H1 (cell line): Measurements from ENCODE around the gene THADA. TPM values are rescaled to one million over a fixed set of nuclear protein-coding genes. Genes with fewer than 3 reads are reported as not detected.

Experiments used
- CTCF ChIA-PET: fragments of 300-600 bp; sonication (Branson Sonifier 250); formaldehyde crosslinking; loops from one replicate; lab custom pipeline; 2021; ENCODE audit not compliant: partially characterized antibody; lab: Charles Lee
- POLR2A ChIA-PET: fragments of 300-600 bp; sonication (Branson Sonifier 250); formaldehyde crosslinking; loops from one replicate; lab custom pipeline; 2021; ENCODE audit warnings: inconsistent platforms; ENCODE audit not compliant: partially characterized antibody; lab: Charles Lee
- DNase-seq, 2 experiments: peaks; one replicate each; pipeline versions ENCODE4 v3.0.0 to v3.0.0-alpha.2; 2010 to 2022; ENCODE audit warnings: low spot score in 2 of 2, low read depth in 1 of 2, mixed read lengths in 1 of 2
- FAIRE-seq: peaks from 2 replicates; lab custom pipeline; 2011; peaks lifted over from hg19 to GRCh38; lab: Jason Lieb, UNC
- H2AFZ ChIP-seq: 2 replicates; pipeline ENCODE4 v1.8.1; 2012; ENCODE audit warnings: low read length, inconsistent platforms
- H2AK5ac ChIP-seq: 2 replicates; pipeline ENCODE4 v1.6.1; 2013; ENCODE audit warnings: low read depth, low read length
- H2BK120ac ChIP-seq: replicated peaks from 2 replicates; pipeline ENCODE3; 2013; ENCODE audit warnings: low read depth, low read length, inconsistent platforms
- H2BK12ac ChIP-seq: 2 replicates; pipeline ENCODE4 v1.6.1; 2013; ENCODE audit warnings: low read depth, low read length
- H2BK15ac ChIP-seq: 2 replicates; pipeline ENCODE4 v1.6.1; 2013; ENCODE audit warnings: low read length
- H2BK20ac ChIP-seq: 2 replicates; pipeline ENCODE4 v1.6.1; 2013; ENCODE audit warnings: low read length
- H2BK5ac ChIP-seq: 2 replicates; pipeline ENCODE4 v1.6.1; 2013; ENCODE audit warnings: low read depth, low read length
- H3K14ac ChIP-seq: 2 replicates; pipeline ENCODE4 v1.6.1; 2013; ENCODE audit warnings: inconsistent platforms; ENCODE audit not compliant: insufficient read length
- H3K18ac ChIP-seq: 2 replicates; pipeline ENCODE4 v1.6.1; 2013; ENCODE audit warnings: low read length; ENCODE audit errors: extremely low read depth
- H3K23ac ChIP-seq: 2 replicates; pipeline ENCODE4 v1.6.1; 2013; ENCODE audit warnings: inconsistent platforms; ENCODE audit not compliant: insufficient read length
- H3K23me2 ChIP-seq: 2 replicates; pipeline ENCODE4 v1.6.1; 2013; ENCODE audit warnings: low read depth, low read length
- H3K27ac ChIP-seq: 2 replicates; pipeline ENCODE4 v1.6.1; 2011; ENCODE audit warnings: low read depth, low read length, inconsistent platforms
- H3K27me3 ChIP-seq, 4 experiments: replicated peaks in 1 of 4; 1 replicate in 1 of 4; 2 replicates in 3 of 4; pipeline versions ENCODE4 v1.6.1 to v1.8.1; 2011 to 2013; ENCODE audit warnings: low read length in 3 of 4, mild to moderate bottlenecking in 3 of 4, inconsistent platforms in 2 of 4, mixed read lengths in 2 of 4, moderate library complexity in 1 of 4; ENCODE audit not compliant: control insufficient read depth in 3 of 4, insufficient read depth in 3 of 4; ENCODE audit errors: extremely low read depth in 1 of 4
- H3K36me3 ChIP-seq, 4 experiments: 2 replicates each; pipeline versions ENCODE4 v1.6.1 to v1.8.1; 2011 to 2013; ENCODE audit warnings: mild to moderate bottlenecking in 4 of 4, low read length in 3 of 4, moderate library complexity in 2 of 4, control low read depth in 1 of 4, inconsistent platforms in 1 of 4; ENCODE audit not compliant: insufficient read depth in 4 of 4, control insufficient read depth in 2 of 4
- H3K4ac ChIP-seq: replicated peaks from 2 replicates; pipeline ENCODE3; 2013; ENCODE audit warnings: low read length, low read depth, mixed read lengths, inconsistent platforms; ENCODE audit not compliant: insufficient read length
- H3K4me1 ChIP-seq, 4 experiments: replicated peaks in 1 of 4; 1 replicate in 1 of 4; 2 replicates in 3 of 4; pipeline versions ENCODE4 v1.6.1 to v1.8.1; 2011 to 2013; ENCODE audit warnings: low read length in 3 of 4, inconsistent platforms in 2 of 4, mixed read lengths in 1 of 4; ENCODE audit not compliant: insufficient read depth in 4 of 4, control insufficient read depth in 3 of 4
- H3K4me2 ChIP-seq, 2 experiments: 2 replicates each; pipeline versions ENCODE4 v1.6.1 to v1.8.1; 2011 to 2013; ENCODE audit warnings: low read depth in 2 of 2, low read length in 2 of 2, control low read depth in 1 of 2, inconsistent platforms in 1 of 2, mild to moderate bottlenecking in 1 of 2; ENCODE audit not compliant: insufficient read depth in 1 of 2
- H3K4me3 ChIP-seq, 4 experiments: fragments of 200-600, 300-600 bp in 1 of 4; sonication (generic), shearing (Covaris generic), sonication (Bioruptor Twin) in 1 of 4; 2 replicates each; pipeline versions ENCODE4 v1.5.1 to v1.8.1; 2011 to 2016; ENCODE audit warnings: low read length in 4 of 4, low read depth in 3 of 4, control low read depth in 2 of 4, inconsistent platforms in 2 of 4, mild to moderate bottlenecking in 2 of 4, mixed read lengths in 1 of 4, moderate library complexity in 1 of 4; ENCODE audit not compliant: insufficient read depth in 2 of 4; ENCODE audit errors: extremely low read depth in 1 of 4
- H3K56ac ChIP-seq: replicated peaks from 2 replicates; pipeline ENCODE3; 2013; ENCODE audit warnings: low read depth, mild to moderate bottlenecking, mixed read lengths, low read length, inconsistent platforms; ENCODE audit not compliant: insufficient read length
- H3K79me1 ChIP-seq: 2 replicates; pipeline ENCODE4 v1.6.1; 2013; ENCODE audit warnings: low read depth, low read length, control low read depth
- H3K79me2 ChIP-seq, 2 experiments: 2 replicates each; pipeline versions ENCODE4 v1.6.1 to v1.8.1; 2012 to 2013; ENCODE audit warnings: low read length in 2 of 2, mild to moderate bottlenecking in 2 of 2, inconsistent platforms in 1 of 2; ENCODE audit not compliant: insufficient read depth in 2 of 2, control insufficient read depth in 1 of 2
- H3K9ac ChIP-seq, 4 experiments: replicated peaks in 1 of 4; 1 replicate in 1 of 4; 2 replicates in 3 of 4; pipeline versions ENCODE4 v1.6.1 to v1.8.1; 2011 to 2013; ENCODE audit warnings: low read depth in 3 of 4, low read length in 3 of 4, control low read depth in 2 of 4, mild to moderate bottlenecking in 2 of 4, moderate library complexity in 2 of 4, inconsistent platforms in 1 of 4; ENCODE audit errors: extremely low read depth in 1 of 4
- H3K9me3 ChIP-seq, 2 experiments: 2 replicates each; pipeline versions ENCODE4 v1.6.1 to v1.8.1; 2012 to 2013; ENCODE audit warnings: mild to moderate bottlenecking in 2 of 2, moderate library complexity in 2 of 2, control low read depth in 1 of 2, inconsistent platforms in 1 of 2, low read depth in 1 of 2, low read length in 1 of 2, mixed read lengths in 1 of 2; ENCODE audit not compliant: insufficient read depth in 2 of 2
- H4K20me1 ChIP-seq, 2 experiments: replicated peaks in 1 of 2; 2 replicates each; pipeline versions ENCODE3 to v1.8.1; 2011 to 2013; ENCODE audit warnings: inconsistent platforms in 2 of 2, low read length in 2 of 2, mild to moderate bottlenecking in 1 of 2; ENCODE audit not compliant: insufficient read depth in 2 of 2, control insufficient read depth in 1 of 2
- H4K5ac ChIP-seq: 2 replicates; pipeline ENCODE4 v1.6.1; 2013; ENCODE audit warnings: low read length, low read depth, mixed read lengths, inconsistent platforms; ENCODE audit not compliant: insufficient read length
- H4K8ac ChIP-seq: 2 replicates; pipeline ENCODE4 v1.8.0; 2013; ENCODE audit warnings: mild to moderate bottlenecking, moderate library complexity, low read length, inconsistent platforms; ENCODE audit not compliant: insufficient read depth; ENCODE audit errors: extremely low read depth
- H4K91ac ChIP-seq: replicated peaks from 2 replicates; pipeline ENCODE3; 2013; ENCODE audit warnings: low read length, mixed read lengths, inconsistent platforms; ENCODE audit not compliant: insufficient read length
- CHD1 ChIP-seq: IDR thresholded peaks from 2 replicates; pipeline ENCODE4 v1.6.1; 2012; ENCODE audit warnings: low read depth, low read length, improper control_type of control experiment
- RAD21 ChIP-seq, 2 experiments: IDR thresholded peaks in 1 of 2; conservative IDR thresholded peaks in 1 of 2; 2 replicates each; pipeline ENCODE4 v1.6.1; 2011; ENCODE audit warnings: low read depth in 2 of 2, low read length in 2 of 2, improper control_type of control experiment in 1 of 2, inconsistent platforms in 1 of 2, mild to moderate bottlenecking in 1 of 2, moderate library complexity in 1 of 2
- SP4 ChIP-seq: IDR thresholded peaks from 2 replicates; pipeline ENCODE4 v1.6.1; 2012; ENCODE audit warnings: low read length, inconsistent platforms
- polyA plus RNA-seq, 7 experiments: library from polyadenylated mRNA; depleted of rRNA in 3 of 7; stranded (reverse) in 5 of 7; unstranded in 2 of 7; fragments of >200 nt in 5 of 7; fragments of 200-250 nt in 2 of 7; gene quantifications; 1 replicate in 5 of 7; 2 replicates in 1 of 7; 4 replicates in 1 of 7; pipeline versions ENCODE4 v1.2.1 to v1.2.3, GENCODE V29; 2011 to 2013; ENCODE audit warnings: missing spikeins in 2 of 7, mixed read lengths in 2 of 7
- total RNA-seq: library from RNA; stranded (reverse); fragmentation: NEBNext Ultra II Directional; extraction: Animal tissue kit (Norgen Biotek cat#: 25700); gene quantifications from 2 replicates; pipeline ENCODE4 v1.2.1, GENCODE V29; 2021
- TF ChIP-seq, protein P1 (sequence below), 3 experiments: IDR thresholded peaks; 1 replicate in 2 of 3; 2 replicates in 1 of 3; pipeline versions ENCODE4 v1.5.1 to v1.6.1; 2011; ENCODE audit warnings: low read length in 3 of 3, mild to moderate bottlenecking in 3 of 3, inconsistent platforms in 2 of 3, low read depth in 1 of 3, moderate library complexity in 1 of 3; ENCODE audit not compliant: insufficient read depth in 1 of 3; ENCODE audit errors: control extremely low read depth in 1 of 3

The THADA gene
- total and polyA plus RNA-seq, 2 of the 8 experiments (the other 6 are each of a cell fraction or from before 2014, with no cell fraction given): 22.4 to 26.8 TPM

GRCh38 chr2:43484323-43484930 lies 111.4 kb downstream of the THADA start:
- Histone ChIP-seq H2BK20ac (no peak overlapping the region), H3K14ac (no peak overlapping the region), H2BK15ac (no peak overlapping the region), H3K56ac (no peak overlapping the region), H2AK5ac (no peak overlapping the region), H4K5ac (no peak overlapping the region), H3K9ac (no peak overlapping the region), H3K9me3 (no peaks in the 10 kb centered on the region), H3K36me3 (no peaks in the 10 kb centered on the region), H2BK5ac (no peak overlapping the region), H3K27me3 (no peaks in the 10 kb centered on the region), H3K4me2 (no peak overlapping the region), H3K4ac (no peak overlapping the region), H2AFZ (no peak overlapping the region), H4K8ac (no peak overlapping the region), H3K18ac (no peak overlapping the region), H2BK120ac (no peak overlapping the region), H3K79me1 (no peaks in the 10 kb centered on the region), H4K91ac (no peak overlapping the region), H3K4me1 (no peaks in the 10 kb centered on the region), H3K4me3 (no peak overlapping the region), H3K79me2 (no peaks in the 10 kb centered on the region), H3K23me2 (no peaks in the 10 kb centered on the region), H4K20me1 (no peaks in the 10 kb centered on the region), H2BK12ac (no peak overlapping the region), H3K23ac (no peak overlapping the region), H3K27ac (no peak overlapping the region)
- POLR2A ChIA-PET: interaction anchor here (0.7 to 1.8 kb wide), 2 partner anchors 239 to 256 kb away, joined by 3 to 6 read pairs; no protein-coding TSS in a partner anchor
- TF ChIP-seq, protein P1, sequence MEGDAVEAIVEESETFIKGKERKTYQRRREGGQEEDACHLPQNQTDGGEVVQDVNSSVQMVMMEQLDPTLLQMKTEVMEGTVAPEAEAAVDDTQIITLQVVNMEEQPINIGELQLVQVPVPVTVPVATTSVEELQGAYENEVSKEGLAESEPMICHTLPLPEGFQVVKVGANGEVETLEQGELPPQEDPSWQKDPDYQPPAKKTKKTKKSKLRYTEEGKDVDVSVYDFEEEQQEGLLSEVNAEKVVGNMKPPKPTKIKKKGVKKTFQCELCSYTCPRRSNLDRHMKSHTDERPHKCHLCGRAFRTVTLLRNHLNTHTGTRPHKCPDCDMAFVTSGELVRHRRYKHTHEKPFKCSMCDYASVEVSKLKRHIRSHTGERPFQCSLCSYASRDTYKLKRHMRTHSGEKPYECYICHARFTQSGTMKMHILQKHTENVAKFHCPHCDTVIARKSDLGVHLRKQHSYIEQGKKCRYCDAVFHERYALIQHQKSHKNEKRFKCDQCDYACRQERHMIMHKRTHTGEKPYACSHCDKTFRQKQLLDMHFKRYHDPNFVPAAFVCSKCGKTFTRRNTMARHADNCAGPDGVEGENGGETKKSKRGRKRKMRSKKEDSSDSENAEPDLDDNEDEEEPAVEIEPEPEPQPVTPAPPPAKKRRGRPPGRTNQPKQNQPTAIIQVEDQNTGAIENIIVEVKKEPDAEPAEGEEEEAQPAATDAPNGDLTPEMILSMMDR (IDR thresholded peaks at IDR 0.05; ENCODE audit: control extremely low read depth in 1 of 3, insufficient read depth in 1 of 3, low read depth in 1 of 3, low read length in 3 of 3): peak in 2 of 3 experiments; percentile 38 to 51; a peak in 2 of 4 replicates
- no peak for TF ChIP-seq CHD1
- no peak for TF ChIP-seq SP4
- TF ChIP-seq RAD21 (IDR thresholded peaks at IDR 0.05 in 1 of 2, conservative IDR thresholded peaks at IDR 0.05 in 1 of 2; ENCODE audit: low read depth in 2 of 2, low read length in 2 of 2): peak; percentile 75 to 81
- peak; percentile 55 for FAIRE-seq
- DNase-seq: peak in 1 of 2 experiments; percentile 21
- CTCF ChIA-PET: interaction anchor here (0.5 to 3.6 kb wide), 60 partner anchors 8 to 655 kb away, joined by 3 to 21 read pairs (median 4); partner anchors contain the start of gene ZFP36L2
